T-helper 1 cell (primary cell): ENCODE results near the gene CD302.
"Not testable (repeated sequence)": the region's sequence is repeated elsewhere in the genome, so short reads cannot be mapped to it uniquely, and the experiment has no call there.

Experiments used
- DNase-seq, 5 donors: peaks; one replicate each; pipeline ENCODE4 v3.0.0-alpha.2; 2012 to 2020
- total RNA-seq, 4 donors: gene quantifications; one replicate each; lab custom pipeline; 2026; lab: John Stamatoyannopoulos, UW

The CD302 gene
- total RNA-seq, result 0.80 to 2.4 (median 1.7) reads per million in 4 donors

GRCh38 chr2:159797543-159798375 is at the start of gene CD302:
TSS of gene CD302 (minus strand) at chr2:159798208. CDS start at chr2:159798198, 10 bp downstream.
- peak in 1 of 5 donors; percentile 13 for DNase-seq

GRCh38 chr2:159846564-159846963 is 48.6 kb upstream of the CD302 start:
- DNase-seq, result no peak

GRCh38 chr2:159840616-159841015 is 42.6 kb upstream of the CD302 start:
- DNase-seq, result no peak

- no peak for DNase-seq
Measured at GRCh38 chr2:159832858-159833257, 34.9 kb upstream of the CD302 start.

GRCh38 chr2:159832026-159832425 is 34.0 kb upstream of the CD302 start:
- DNase-seq, result no peak

GRCh38 chr2:159829376-159829775 is 31.4 kb upstream of the CD302 start:
- no peak for DNase-seq

- DNase-seq, result no peak
Measured at GRCh38 chr2:159828738-159829137, 30.7 kb upstream of the CD302 start.

GRCh38 chr2:159822478-159822833 is 24.4 kb upstream of the CD302 start:
- DNase-seq, result not testable (repeated sequence)

GRCh38 chr2:159821775-159822477 is 23.9 kb upstream of the CD302 start:
- DNase-seq, result not testable (repeated sequence)

- no peak for DNase-seq
Measured at GRCh38 chr2:159818940-159819339, 20.9 kb upstream of the CD302 start.

- DNase-seq, result no peak
Measured at GRCh38 chr2:159817283-159817682, 19.3 kb upstream of the CD302 start.

- no peak for DNase-seq
Measured at GRCh38 chr2:159811232-159811631, 13.2 kb upstream of the CD302 start.

GRCh38 chr2:159808032-159808425 is 10.0 kb upstream of the CD302 start:
- no peak for DNase-seq

GRCh38 chr2:159807183-159808031 is 9.4 kb upstream of the CD302 start:
- DNase-seq, result peak in 1 of 5 donors; percentile 13

GRCh38 chr2:159804941-159805340 is 6.9 kb upstream of the CD302 start:
- DNase-seq, result no peak

- no peak for DNase-seq
Measured at GRCh38 chr2:159803235-159803962, 5.4 kb upstream of the CD302 start.

GRCh38 chr2:159802673-159803072 is 4.7 kb upstream of the CD302 start:
- DNase-seq, result no peak

GRCh38 chr2:159799833-159800232 is 1.8 kb upstream of the CD302 start:
- no peak for DNase-seq

- no peak for DNase-seq
Measured at GRCh38 chr2:159798376-159798725, 343 bp upstream of the CD302 start.

GRCh38 chr2:159797225-159797542 is 824 bp downstream of the CD302 start:
- no peak for DNase-seq

- DNase-seq, result no peak
Measured at GRCh38 chr2:159795841-159796690, 1.9 kb downstream of the CD302 start.

GRCh38 chr2:159793326-159793725 is 4.7 kb downstream of the CD302 start:
- no peak for DNase-seq
